Gastrocnemius medialis (tissue), 4 donors: ENCODE measurements around the gene NUB1.

ENCODE experiments used
- POLR2A ChIP-seq, 2 donors: fragments of 450-650 bp; IDR thresholded peaks; one replicate each; pipeline ENCODE4 v1.6.1; 2017; ENCODE audit warnings: antibody characterized with exemption in 2 of 2, mild to moderate bottlenecking in 2 of 2, moderate library complexity in 2 of 2
- TF ChIP-seq, protein P1 (sequence below), 5 experiments: fragments of 450-650 bp in 3 of 5; fragments of 200-600 bp in 2 of 5; sonication (generic) in 2 of 5; IDR thresholded peaks in 4 of 5; conservative IDR thresholded peaks in 1 of 5; 1 replicate in 4 of 5; 2 replicates in 1 of 5; pipeline ENCODE4 v1.5.1; 2016 to 2019; ENCODE audit warnings: antibody characterized with exemption in 5 of 5, mild to moderate bottlenecking in 3 of 5, moderate library complexity in 3 of 5

GRCh38 chr7:151394076-151395035 lies 52.7 kb downstream of the NUB1 start:
- TF ChIP-seq, protein P1, sequence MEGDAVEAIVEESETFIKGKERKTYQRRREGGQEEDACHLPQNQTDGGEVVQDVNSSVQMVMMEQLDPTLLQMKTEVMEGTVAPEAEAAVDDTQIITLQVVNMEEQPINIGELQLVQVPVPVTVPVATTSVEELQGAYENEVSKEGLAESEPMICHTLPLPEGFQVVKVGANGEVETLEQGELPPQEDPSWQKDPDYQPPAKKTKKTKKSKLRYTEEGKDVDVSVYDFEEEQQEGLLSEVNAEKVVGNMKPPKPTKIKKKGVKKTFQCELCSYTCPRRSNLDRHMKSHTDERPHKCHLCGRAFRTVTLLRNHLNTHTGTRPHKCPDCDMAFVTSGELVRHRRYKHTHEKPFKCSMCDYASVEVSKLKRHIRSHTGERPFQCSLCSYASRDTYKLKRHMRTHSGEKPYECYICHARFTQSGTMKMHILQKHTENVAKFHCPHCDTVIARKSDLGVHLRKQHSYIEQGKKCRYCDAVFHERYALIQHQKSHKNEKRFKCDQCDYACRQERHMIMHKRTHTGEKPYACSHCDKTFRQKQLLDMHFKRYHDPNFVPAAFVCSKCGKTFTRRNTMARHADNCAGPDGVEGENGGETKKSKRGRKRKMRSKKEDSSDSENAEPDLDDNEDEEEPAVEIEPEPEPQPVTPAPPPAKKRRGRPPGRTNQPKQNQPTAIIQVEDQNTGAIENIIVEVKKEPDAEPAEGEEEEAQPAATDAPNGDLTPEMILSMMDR (IDR thresholded peaks at IDR 0.05 in 4 of 5, conservative IDR thresholded peaks at IDR 0.05 in 1 of 5), result no peak
- TF ChIP-seq POLR2A (IDR thresholded peaks at IDR 0.05), result no peak
